GM21723 (cell line): ENCODE measurements around the gene ATP10A.

Experiments
- ATAC-seq: cut with Tn5 transposase; IDR thresholded peaks from one replicate; pipeline ENCODE4 v1.9.1; 2021; ENCODE audit warnings: mild to moderate bottlenecking, moderate library complexity; ENCODE audit not compliant: unreplicated experiment

The ATP10A gene

DNA sequence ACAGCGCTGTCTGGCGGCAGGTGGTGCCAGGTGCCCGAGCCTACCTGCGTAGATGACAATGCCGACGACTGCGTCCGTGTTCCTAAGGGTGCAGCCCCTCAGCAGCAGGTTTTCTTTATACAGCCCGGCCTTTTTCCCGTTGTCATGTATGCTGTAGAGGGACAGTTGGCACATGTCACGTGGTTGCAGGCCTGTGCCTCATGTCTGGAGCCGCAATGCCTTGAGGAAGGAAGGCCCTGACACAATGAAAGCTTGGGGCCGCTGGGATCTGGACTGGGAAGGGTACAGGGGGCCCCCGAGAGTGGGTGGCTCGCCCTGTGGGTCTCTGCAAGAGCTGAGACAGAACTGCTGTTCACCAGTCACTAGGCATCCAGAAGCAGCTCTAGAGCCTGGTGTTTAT lies 136.0 kb downstream of the ATP10A start:
- ATAC-seq, result no peak

DNA sequence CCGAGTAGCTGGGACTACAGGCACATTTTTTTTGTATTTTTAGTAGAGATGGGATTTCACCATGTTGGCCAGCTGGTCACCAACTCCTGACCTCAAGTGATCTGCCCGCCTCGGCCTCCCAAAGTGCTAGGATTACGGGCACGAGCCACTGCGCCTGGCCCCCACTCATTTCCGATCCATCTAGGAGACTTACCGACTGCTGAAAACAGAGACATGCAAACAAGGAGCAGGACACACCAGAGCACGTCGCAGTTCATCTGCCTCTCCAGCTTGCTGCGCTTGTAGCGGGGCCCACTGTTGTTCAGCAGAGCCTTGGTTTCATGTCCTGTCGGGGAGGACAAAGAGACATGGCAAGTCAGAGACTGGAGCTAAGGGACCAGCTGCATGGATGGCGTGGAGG lies 137.4 kb downstream of the ATP10A start:
- no peak for ATAC-seq

- ATAC-seq, result no peak
These were observed 138.2 kb downstream of the ATP10A start for GRCh38 chr15:25724899-25725298.

- ATAC-seq, result no peak
These were observed 141.5 kb downstream of the ATP10A start for GRCh38 chr15:25721605-25721955.

GRCh38 chr15:25719101-25719985 lies 143.8 kb downstream of the ATP10A start:
- ATAC-seq, result no peak

DNA sequence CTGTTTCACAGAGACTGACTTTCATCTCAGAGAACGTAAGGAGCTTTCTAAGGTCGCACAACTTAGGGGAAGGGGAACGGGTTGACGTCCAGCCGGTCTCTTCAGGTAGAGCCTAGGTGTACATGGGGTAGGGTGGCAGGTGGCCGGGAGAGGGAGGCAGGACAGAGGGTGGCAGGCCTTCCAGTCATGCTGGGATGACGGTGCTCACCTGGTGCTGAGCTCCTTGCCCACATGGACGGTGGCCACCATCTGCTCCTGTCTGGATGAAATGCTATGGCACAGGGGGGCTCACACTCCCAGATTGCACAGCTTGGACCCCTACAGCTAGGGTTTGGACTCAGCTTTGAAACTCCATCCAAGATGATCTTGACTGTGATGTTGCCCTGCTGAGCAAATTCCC lies 144.5 kb downstream of the ATP10A start:
- ATAC-seq, result no peak

DNA sequence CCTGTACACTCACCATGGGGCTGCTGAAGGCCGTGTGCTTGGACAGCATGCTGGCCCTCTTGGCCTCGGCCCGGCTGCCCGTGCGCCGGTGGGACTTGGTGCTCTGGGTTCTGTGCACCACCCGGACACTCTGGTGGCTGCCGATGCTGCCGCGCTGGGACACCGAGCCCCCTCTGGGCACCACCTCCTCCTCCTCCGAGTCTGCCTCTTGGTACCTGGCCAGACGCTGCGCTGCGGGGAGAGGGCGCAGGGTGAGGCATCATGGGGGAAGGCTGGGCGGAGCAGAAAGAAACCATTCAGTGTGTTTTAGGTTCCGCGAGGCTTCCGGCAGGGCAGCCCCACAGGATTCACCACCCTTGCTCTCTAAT lies 145.0 kb downstream of the ATP10A start:
- ATAC-seq, result no peak

DNA sequence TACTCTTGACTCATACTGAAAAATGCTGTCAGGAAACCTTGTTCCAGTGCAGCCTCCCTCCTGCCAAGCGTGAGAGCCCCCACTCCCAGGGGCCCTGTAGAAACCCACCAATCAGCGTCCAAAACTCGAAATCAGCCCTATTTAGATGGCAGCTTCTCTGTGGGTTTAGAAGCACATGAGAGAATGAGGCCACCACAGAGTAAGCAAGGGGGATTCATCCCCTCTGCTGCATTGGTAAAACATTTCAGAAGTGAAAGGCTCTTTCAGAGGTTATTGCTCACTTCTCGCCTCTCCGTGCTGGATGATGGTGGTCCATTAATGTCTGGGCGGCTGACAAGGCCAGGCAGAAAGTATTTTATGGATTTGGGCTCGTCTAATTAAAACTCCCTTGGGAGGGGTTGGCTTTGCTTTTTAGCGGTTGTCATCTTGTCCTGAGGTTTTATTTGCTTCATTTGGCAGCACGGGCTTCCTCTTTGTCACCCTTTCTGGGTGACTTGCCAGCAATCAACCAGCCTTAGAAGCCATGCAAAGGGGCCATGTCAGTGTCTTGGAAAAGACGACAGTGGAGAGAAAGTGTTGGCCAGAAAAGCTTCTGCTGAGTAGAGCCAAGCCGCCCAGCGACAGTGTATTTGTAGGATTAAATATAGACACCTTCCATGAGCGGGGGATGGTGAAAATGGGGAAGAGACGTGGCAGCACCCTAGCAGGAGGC lies 145.5 kb downstream of the ATP10A start:
- no peak for ATAC-seq

DNA sequence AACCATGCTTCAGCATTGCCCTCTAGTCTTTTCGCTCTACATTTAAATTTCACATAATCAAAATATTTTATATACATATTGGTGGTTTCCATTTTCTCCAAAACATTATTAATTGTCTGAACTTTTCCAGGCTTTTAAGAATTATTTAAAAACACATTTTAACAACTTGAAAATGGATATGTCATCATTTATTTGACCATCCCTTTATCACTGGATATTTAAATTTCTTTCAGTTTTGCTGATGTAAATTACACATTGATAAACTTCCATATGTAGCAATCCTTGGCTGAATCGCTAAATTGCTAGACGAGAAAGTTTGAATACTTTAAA lies 146.0 kb downstream of the ATP10A start:
- no peak for ATAC-seq

- ATAC-seq, result no peak
These were observed 146.6 kb downstream of the ATP10A start for GRCh38 chr15:25716414-25717126.

DNA sequence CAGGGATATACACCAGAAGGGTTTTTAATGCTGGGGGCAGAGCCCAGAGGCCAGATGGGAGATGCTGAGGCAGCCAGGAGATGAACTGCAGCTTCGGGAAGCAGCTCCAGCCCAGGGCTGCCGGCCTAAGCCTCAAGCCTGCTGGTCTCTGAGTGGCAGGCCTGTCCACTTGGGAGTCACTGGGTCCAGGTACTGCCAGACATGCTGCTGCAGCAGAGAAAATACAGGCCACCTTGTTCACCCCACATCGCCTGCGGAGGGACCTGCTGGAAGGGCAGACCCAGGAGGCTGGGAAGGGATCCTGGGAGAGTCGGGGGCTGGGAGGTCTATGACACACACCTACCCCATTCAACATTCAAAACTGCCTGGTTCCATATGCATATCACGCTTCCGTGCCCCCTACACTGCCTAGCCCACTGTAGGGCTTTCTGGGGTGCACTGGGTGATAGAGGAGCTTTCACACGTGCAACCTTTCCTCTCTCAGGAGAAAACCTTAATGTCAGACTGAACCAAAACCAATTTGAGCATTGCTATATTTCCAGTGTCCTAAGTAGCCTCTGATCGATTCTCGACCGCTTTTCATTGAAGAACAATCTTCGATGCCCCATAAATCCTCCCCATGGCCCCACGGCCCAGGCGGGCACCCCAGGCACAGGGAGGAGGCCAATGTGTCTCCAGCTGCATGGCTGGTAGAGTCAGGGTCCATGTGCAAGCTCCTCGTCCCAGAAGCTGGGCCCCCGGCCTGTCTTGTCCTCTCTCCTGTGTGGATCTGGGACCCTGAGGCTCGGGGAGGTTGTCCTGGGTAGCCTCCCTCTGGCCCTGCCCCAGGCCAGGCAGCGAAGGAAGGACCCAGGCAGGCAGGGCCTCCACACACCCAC lies 147.4 kb downstream of the ATP10A start:
- ATAC-seq, result no peak

- no peak for ATAC-seq
These were observed 148.6 kb downstream of the ATP10A start for GRCh38 chr15:25714538-25714840.

DNA sequence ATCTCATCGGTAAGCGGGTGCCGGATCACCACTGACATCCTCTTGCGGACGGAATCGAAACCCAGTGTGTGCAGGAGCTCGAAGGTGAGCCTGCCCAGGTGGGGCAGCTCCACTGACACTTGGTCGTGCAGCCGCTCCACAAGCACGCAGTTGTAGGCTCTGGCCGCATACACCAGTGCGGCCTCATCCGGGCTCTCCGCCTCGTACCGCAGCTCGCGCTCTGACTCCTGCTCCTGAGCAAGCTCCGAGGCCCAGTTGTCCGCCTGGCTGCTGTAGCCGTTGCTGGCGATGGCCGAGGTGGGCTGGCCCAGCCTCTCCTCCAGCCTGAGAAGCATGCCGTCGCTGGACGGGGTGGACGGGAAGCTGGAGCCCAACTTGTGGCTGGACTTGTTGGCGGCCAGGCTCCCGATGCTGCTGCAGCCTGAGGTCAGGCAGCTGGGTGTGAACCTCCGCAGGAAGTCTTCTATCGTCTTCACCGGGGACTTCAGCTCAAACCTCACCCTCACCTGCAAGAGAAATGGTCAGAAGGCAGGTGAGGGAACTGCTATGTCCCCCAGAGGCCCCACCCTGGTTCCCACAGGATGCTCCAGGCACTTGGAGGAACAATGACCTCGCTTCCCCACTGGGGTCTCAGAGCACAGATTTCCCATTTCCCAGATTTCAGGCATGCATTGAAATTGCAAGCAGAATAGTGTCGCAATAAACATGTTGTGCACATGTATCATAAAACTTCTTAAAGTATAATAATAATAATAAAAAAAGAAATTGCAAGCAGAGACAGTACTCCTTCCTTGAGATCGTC lies 149.2 kb downstream of the ATP10A start:
- no peak for ATAC-seq

GRCh38 chr15:25712961-25713355 lies 150.2 kb downstream of the ATP10A start:
- ATAC-seq, result no peak

DNA sequence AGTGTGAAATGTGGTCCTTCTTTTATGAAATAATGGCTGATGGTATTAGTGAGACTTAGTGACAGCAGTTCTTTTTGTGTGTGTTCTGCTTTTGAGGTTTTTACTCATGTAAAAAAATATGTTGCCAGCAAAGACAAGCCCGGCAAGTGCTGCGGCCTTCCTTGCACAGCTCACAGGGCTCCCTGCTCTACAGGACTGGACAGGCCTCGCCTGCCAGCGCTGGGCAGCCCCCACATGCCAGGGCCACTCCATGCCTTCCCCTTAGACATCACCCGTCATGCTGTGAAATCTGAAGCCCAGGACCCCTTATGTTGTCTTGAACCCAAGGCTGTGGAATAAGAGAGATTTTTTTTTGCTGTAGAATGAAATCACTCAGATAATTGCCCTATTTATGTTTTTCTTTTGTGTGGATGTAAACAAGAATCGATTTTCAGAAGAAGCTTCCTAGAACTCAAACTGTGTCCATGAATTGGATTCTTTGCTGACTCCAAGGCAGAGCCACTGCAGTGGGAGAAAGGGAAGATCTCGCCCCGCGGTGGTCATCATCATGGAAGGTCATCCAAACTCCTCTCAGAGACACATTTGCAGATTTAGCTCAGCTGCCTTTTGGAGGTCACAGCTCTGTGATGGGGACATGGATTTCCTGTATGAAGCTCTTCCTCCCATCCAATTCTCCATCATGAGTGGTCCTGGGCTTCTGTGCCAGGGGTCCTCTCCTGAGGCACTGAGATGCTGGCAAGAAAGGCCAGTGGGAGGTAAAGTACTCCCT lies 150.8 kb downstream of the ATP10A start:
- no peak for ATAC-seq

DNA sequence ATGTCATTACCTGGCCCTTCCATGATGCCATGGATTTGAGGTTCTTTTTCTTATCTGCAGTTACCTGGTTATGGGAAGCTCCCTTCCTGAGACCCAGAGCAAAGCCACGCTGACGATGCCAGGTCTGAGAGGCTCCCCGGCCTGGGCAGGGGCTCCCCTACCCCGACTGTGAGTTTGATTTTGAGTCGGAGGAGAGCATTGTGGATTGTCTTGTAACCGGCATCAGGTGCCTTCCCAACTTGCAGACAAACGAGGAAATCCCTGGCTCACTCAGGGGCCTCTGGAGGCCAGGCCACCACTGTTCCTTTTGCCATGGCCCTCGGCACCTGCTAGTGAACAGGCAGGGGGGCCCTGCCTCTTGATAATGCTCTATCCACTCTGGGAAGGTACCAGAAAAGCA lies 151.4 kb downstream of the ATP10A start:
- ATAC-seq, result no peak

DNA sequence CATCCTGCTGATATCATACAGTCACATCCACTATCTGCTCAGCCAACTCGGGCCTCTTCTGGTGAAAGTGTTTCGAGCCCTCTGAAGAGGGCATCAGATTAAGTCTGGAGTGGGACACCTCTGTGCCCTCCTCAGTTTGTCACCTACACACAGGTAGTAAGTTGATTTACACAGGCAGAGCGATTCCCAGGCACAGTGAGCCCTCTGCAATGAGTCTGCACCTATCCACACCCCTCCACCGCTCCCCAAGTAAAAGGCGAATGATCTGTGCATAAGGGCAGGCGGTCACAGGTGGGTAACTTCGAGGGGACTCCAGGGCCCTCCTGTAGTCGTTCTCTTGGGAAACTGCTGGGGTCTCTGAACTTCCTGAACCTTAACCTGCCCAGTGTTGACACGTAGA lies 152.0 kb downstream of the ATP10A start:
- no peak for ATAC-seq

DNA sequence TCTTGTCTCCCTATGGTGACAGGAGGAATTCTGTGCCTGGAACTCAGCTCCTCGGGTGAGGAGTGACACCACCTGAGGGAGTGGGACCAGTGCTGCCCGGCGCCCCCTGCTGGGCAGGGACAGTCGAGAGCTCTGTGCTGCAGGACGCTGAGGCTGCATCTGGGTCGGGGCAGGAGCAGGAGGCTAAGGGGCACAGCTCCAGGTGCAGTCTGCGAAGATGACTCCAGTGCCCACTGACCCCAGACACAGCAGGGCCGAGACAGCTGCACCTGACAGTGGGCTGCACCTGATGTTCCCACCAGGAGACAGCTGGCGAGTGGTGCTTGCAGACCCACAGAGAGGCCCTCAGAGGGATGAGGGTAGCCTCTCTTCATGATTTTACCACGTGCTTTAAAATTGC lies 152.9 kb downstream of the ATP10A start:
- ATAC-seq, result no peak

DNA sequence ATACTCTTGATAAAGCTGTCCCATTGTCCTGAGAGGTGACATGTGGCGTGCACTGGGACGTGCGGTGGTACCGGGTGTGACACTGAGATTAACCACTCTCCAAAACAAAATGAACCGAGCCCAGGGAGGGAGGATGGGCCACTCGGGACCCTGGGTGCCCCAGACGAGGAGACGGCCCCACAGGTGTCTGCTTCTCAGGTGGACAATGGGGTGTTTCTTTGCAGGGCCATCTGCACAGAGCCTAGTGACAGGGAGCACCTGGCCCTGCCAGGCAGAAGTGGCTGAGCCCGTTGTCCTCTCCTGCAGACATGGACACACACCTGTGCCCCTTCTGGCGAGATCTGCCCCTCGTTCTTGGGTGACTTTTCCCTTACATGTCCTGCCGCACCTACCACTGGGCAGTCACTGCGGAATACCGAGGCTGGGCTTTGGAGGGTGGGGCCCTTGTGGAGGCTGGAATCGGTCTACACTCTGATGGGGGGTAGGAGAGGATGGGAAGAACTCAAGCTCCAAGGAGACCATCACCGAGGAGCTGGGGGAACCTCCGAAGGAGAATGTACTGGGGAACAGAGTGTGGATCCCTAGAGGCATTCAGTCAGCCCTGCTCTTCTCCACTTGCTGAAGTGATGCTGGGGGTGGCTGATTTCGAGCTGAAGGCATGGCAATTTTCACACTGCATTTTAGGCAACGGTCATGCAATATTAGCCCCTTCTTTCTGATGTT lies 153.5 kb downstream of the ATP10A start:
- no peak for ATAC-seq
